ENCODE measurements around the gene CBX8. TPM values are rescaled to one million over a fixed set of nuclear protein-coding genes. Genes with fewer than 3 reads are reported as not detected.
A peak's percentile ranks its signal among the peaks of the same experiment; 100 is the strongest.

The CBX8 gene
- total and polyA plus RNA-seq, 2 of the 13 experiments (the other 11 are each of a cell fraction or from before 2014, with no cell fraction given) = 0.34 to 12.6 TPM

DNA sequence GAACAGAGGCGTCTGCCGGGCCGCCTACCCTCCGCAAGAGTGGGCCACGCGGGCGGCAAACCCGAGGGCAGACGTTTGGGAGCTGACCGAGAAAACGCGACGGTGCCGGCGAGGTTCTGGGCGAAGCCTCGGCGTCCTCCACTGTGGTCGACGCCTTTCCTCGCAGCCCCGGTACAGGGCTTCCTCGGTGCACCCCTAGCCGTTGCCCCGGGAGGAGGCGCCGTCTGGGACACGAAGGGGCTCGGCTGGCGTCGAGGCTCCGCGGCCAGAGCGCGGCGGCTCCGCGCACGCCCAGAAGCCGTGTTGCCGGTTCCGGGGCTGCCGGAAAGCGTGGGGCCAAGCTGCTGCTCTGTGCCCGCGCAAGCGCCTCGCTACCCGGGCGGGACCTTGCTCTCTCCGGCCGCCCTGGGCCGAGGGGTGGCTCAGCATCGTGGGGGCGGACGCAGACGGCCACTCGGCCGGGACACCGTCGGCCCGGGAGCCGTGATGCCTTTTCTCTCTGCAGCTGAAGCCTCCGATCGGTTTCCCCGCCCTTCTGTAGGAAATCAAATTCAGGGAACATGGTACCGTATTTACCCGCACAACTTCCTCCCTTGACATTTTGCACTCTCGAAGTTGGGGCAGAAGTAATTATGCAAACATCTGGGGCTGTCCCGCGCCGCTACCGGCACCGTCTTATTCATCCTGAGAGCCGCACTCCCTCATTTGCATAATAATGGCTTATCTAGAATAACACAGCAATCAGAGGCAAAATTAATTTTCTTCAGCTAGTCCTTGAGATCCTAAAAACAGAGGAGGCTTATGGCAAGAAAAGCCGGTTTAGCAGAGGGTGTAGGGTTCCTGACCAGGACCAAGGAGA lies 7.3 kb upstream of the CBX8 start (continued):
- TF ChIP-seq, protein P1, sequence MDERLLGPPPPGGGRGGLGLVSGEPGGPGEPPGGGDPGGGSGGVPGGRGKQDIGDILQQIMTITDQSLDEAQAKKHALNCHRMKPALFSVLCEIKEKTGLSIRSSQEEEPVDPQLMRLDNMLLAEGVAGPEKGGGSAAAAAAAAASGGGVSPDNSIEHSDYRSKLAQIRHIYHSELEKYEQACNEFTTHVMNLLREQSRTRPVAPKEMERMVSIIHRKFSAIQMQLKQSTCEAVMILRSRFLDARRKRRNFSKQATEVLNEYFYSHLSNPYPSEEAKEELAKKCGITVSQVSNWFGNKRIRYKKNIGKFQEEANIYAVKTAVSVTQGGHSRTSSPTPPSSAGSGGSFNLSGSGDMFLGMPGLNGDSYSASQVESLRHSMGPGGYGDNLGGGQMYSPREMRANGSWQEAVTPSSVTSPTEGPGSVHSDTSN (CRISPR knock-in tag; IDR thresholded peaks at IDR 0.05) = no peak
- TF ChIP-seq MEIS2 (CRISPR knock-in tag; IDR thresholded peaks at IDR 0.05) (peak; percentile 78; the same call in 1 of the 2 replicates), ZNF224 (CRISPR knock-in tag; IDR thresholded peaks at IDR 0.05) (peak; percentile 31), SUZ12 (IDR thresholded peaks at IDR 0.05; ENCODE audit: low read depth, low read length) (no peak), NR2F6 (IDR thresholded peaks at IDR 0.05) (no peak), NR2F6 (CRISPR knock-in tag; IDR thresholded peaks at IDR 0.05) (peak; percentile 22; the same call in 1 of the 2 replicates), ZKSCAN1 (IDR thresholded peaks at IDR 0.05; ENCODE audit: low read length) (no peak), XBP1 (CRISPR knock-in tag; IDR thresholded peaks at IDR 0.05) (no peak), ZNF737 (CRISPR knock-in tag; IDR thresholded peaks at IDR 0.05; ENCODE audit: borderline replicate concordance) (peak; percentile 74; the same call in 1 of the 2 replicates), MXI1 (IDR thresholded peaks at IDR 0.05; ENCODE audit: borderline replicate concordance, low read depth, low read length) (0 out of 3 replicates have a peak, but pooled peaks have one; percentile 12)
- TF ChIP-seq, protein P2, sequence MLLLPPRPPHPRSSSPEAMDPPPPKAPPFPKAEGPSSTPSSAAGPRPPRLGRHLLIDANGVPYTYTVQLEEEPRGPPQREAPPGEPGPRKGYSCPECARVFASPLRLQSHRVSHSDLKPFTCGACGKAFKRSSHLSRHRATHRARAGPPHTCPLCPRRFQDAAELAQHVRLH (CRISPR knock-in tag; IDR thresholded peaks at IDR 0.05; ENCODE audit: borderline replicate concordance, low read depth) = peak; percentile 84; the same call in 1 of the 2 replicates
- TF ChIP-seq, protein P3, sequence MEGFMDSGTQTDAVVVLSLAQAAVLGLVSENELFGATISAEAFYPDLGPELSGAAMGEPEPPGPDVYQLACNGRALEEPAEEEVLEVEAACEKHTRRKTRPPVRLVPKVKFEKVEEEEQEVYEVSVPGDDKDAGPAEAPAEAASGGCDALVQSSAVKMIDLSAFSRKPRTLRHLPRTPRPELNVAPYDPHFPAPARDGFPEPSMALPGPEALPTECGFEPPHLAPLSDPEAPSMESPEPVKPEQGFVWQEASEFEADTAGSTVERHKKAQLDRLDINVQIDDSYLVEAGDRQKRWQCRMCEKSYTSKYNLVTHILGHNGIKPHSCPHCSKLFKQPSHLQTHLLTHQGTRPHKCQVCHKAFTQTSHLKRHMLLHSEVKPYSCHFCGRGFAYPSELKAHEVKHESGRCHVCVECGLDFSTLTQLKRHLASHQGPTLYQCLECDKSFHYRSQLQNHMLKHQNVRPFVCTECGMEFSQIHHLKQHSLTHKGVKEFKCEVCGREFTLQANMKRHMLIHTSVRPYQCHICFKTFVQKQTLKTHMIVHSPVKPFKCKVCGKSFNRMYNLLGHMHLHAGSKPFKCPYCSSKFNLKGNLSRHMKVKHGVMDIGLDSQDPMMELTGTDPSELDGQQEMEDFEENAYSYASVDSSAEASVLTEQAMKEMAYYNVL (CRISPR knock-in tag; IDR thresholded peaks at IDR 0.05; ENCODE audit: borderline replicate concordance) = peak; percentile 71
- TF ChIP-seq, protein P4, sequence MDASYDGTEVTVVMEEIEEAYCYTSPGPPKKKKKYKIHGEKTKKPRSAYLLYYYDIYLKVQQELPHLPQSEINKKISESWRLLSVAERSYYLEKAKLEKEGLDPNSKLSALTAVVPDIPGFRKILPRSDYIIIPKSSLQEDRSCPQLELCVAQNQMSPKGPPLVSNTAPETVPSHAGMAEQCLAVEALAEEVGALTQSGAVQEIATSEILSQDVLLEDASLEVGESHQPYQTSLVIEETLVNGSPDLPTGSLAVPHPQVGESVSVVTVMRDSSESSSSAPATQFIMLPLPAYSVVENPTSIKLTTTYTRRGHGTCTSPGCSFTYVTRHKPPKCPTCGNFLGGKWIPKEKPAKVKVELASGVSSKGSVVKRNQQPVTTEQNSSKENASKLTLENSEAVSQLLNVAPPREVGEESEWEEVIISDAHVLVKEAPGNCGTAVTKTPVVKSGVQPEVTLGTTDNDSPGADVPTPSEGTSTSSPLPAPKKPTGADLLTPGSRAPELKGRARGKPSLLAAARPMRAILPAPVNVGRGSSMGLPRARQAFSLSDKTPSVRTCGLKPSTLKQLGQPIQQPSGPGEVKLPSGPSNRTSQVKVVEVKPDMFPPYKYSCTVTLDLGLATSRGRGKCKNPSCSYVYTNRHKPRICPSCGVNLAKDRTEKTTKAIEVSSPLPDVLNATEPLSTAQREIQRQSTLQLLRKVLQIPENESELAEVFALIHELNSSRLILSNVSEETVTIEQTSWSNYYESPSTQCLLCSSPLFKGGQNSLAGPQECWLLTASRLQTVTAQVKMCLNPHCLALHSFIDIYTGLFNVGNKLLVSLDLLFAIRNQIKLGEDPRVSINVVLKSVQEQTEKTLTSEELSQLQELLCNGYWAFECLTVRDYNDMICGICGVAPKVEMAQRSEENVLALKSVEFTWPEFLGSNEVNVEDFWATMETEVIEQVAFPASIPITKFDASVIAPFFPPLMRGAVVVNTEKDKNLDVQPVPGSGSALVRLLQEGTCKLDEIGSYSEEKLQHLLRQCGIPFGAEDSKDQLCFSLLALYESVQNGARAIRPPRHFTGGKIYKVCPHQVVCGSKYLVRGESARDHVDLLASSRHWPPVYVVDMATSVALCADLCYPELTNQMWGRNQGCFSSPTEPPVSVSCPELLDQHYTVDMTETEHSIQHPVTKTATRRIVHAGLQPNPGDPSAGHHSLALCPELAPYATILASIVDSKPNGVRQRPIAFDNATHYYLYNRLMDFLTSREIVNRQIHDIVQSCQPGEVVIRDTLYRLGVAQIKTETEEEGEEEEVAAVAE (CRISPR knock-in tag; IDR thresholded peaks at IDR 0.05; ENCODE audit: borderline replicate concordance) = no peak
- TF ChIP-seq, protein P5, sequence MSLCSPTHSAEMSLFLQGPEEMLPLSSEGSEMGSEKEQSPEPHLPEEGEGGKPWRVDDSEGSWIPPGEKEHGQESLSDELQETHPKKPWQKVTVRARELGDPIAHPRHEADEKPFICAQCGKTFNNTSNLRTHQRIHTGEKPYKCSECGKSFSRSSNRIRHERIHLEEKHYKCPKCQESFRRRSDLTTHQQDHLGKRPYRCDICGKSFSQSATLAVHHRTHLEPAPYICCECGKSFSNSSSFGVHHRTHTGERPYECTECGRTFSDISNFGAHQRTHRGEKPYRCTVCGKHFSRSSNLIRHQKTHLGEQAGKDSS (CRISPR knock-in tag; IDR thresholded peaks at IDR 0.05; ENCODE audit: borderline replicate concordance, low read depth) = peak; percentile 93
- TF ChIP-seq, protein P6, sequence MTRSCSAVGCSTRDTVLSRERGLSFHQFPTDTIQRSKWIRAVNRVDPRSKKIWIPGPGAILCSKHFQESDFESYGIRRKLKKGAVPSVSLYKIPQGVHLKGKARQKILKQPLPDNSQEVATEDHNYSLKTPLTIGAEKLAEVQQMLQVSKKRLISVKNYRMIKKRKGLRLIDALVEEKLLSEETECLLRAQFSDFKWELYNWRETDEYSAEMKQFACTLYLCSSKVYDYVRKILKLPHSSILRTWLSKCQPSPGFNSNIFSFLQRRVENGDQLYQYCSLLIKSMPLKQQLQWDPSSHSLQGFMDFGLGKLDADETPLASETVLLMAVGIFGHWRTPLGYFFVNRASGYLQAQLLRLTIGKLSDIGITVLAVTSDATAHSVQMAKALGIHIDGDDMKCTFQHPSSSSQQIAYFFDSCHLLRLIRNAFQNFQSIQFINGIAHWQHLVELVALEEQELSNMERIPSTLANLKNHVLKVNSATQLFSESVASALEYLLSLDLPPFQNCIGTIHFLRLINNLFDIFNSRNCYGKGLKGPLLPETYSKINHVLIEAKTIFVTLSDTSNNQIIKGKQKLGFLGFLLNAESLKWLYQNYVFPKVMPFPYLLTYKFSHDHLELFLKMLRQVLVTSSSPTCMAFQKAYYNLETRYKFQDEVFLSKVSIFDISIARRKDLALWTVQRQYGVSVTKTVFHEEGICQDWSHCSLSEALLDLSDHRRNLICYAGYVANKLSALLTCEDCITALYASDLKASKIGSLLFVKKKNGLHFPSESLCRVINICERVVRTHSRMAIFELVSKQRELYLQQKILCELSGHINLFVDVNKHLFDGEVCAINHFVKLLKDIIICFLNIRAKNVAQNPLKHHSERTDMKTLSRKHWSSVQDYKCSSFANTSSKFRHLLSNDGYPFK (CRISPR knock-in tag; IDR thresholded peaks at IDR 0.05; ENCODE audit: borderline replicate concordance) = peak; percentile 67
- TF ChIP-seq, protein P7, sequence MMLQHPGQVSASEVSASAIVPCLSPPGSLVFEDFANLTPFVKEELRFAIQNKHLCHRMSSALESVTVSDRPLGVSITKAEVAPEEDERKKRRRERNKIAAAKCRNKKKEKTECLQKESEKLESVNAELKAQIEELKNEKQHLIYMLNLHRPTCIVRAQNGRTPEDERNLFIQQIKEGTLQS (CRISPR knock-in tag; IDR thresholded peaks at IDR 0.05) = peak; percentile 53; the same call in 1 of the 2 replicates

All from HepG2 (cell line).